Renal pelvis (tissue), 4 donors: ENCODE measurements around the gene LRRC57. TPM values are rescaled to one million over a fixed set of nuclear protein-coding genes. Genes with fewer than 3 reads are reported as not detected.

Experiments
- DNase-seq: peaks from one replicate; pipeline ENCODE4 v3.0.0-alpha.2; 2013
- polyA plus RNA-seq, 3 donors: library from polyadenylated mRNA; unstranded; fragments of 120-200 nt; gene quantifications; one replicate each; pipeline ENCODE4 v1.2.1, GENCODE V29; 2013; ENCODE audit not compliant: insufficient read length in 3 of 3

Gene LRRC57
- polyA plus RNA-seq, 3 donors, result 20.3 to 27.2 (median 24.2) TPM

DNA sequence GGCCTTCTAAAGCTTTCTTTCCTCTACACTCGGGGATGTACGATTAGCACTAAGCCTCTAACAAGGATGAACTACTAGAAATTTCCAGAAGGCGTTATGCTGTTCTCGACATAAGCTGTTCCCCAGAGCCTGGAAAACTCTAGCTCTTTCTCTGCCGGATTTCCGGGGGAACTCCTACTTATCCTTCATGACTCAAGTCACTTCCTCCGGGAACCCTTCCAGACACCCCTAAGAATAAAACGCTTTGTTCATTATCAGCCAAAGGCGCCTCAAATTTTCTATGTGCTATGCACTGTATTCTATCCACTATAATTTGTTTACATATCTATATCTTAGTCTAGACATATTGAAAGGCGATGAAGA is 53.6 kb downstream of the LRRC57 start:
- peak; percentile 44 for DNase-seq

DNA sequence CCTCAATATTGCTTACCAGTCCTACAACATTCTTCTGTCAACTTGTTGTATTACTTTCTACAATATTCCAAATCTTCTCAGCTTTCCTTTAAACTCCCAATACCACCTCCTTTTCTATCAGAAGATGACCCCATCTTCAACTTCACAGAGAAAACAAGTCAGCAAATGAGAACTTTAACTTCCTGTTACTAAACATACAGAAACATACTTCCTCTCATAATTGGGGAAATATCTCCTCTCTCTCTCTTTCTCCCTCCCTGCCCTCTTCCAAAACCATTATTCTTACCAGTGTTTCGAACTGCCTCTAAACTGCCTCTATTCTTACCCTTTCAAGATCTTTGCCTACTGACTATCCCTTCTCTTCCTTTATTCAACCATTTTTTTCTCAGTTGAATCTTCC is 54.9 kb downstream of the LRRC57 start:
- DNase-seq, result no peak

GRCh38 chr15:42491539-42492225 is 56.9 kb downstream of the LRRC57 start:
- peak; percentile 9 for DNase-seq

GRCh38 chr15:42490671-42491538 is 57.7 kb downstream of the LRRC57 start, which contains the start of gene ZNF106:
ZNF106 (minus strand) TSS chr15:42491141; CDS start chr15:42472289, 18,852 bp downstream.
- DNase-seq, result peak; percentile 93

- no peak for DNase-seq
These were observed 58.3 kb downstream of the LRRC57 start for GRCh38 chr15:42490291-42490670.

Other genes with a start within 250 kb of the LRRC57 start
- gene CAPN3, start 189.3 kb downstream of the LRRC57 start, polyA plus RNA-seq, result 10 to 100 TPM; 28.7 to 37.7 (median 33.0) TPM
- gene ZNF106, start 57.7 kb downstream of the LRRC57 start, polyA plus RNA-seq, result 10 to 100 TPM; 40.6 to 57.9 (median 48.1) TPM
- gene SNAP23, start 53.2 kb downstream of the LRRC57 start, polyA plus RNA-seq, result 100 to 1,000 TPM in 1 of 3 donors, 10 to 100 TPM in 2; 91.6 to 123 (median 92.3) TPM
- gene HAUS2, start within 50 bp of the LRRC57 start, polyA plus RNA-seq, result 10 to 100 TPM; 18.2 to 23.5 (median 21.6) TPM
- 10 to 100 TPM in 2 of 3 donors, 1 to 10 TPM in 1; 7.7 to 13.4 (median 13.4) TPM for gene STARD9, start 26.8 kb upstream of the LRRC57 start, polyA plus RNA-seq
- 10 to 100 TPM; 17.3 to 27.4 (median 20.8) TPM for gene CDAN1, start 188.3 kb upstream of the LRRC57 start, polyA plus RNA-seq